Breast epithelium (tissue), 3 donors: Measurements from ENCODE around the gene SNAPC4.

Source experiments
- POLR2AphosphoS5 ChIP-seq, 3 donors: sonication (generic); formaldehyde crosslinking; IDR thresholded peaks; one replicate each; pipeline ENCODE4 v1.6.1; 2017; ENCODE audit warnings: antibody characterized with exemption in 3 of 3
- TF ChIP-seq, protein P1 (sequence below), 3 donors: fragments of 450-650 bp; IDR thresholded peaks; one replicate each; pipeline ENCODE4 v1.5.1; 2016 to 2017; ENCODE audit warnings: antibody characterized with exemption in 3 of 3, mild to moderate bottlenecking in 3 of 3, moderate library complexity in 3 of 3

DNA sequence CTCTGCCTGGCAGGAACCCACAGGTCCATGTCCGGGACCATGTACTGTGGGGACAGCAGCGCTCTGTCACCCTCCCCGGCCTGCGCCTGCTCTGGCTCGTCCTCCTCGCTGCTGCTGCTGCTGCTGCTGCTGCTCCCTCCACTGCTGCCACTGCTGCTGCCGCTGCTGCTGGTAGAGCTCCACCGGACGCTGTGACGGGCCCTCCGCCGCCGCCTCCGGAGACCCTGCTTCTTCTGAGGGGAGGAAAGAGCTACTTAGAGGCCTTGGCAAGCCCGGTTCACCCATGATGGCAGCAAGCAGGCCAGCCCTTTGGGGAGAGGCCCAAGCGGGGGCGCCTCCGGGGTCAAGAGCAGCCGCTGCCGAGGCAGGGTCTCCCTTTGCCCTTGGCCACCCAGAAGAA, 16.5 kb downstream of the SNAPC4 start:
- TF ChIP-seq POLR2AphosphoS5 (IDR thresholded peaks at IDR 0.05), result no peak
- TF ChIP-seq, protein P1, sequence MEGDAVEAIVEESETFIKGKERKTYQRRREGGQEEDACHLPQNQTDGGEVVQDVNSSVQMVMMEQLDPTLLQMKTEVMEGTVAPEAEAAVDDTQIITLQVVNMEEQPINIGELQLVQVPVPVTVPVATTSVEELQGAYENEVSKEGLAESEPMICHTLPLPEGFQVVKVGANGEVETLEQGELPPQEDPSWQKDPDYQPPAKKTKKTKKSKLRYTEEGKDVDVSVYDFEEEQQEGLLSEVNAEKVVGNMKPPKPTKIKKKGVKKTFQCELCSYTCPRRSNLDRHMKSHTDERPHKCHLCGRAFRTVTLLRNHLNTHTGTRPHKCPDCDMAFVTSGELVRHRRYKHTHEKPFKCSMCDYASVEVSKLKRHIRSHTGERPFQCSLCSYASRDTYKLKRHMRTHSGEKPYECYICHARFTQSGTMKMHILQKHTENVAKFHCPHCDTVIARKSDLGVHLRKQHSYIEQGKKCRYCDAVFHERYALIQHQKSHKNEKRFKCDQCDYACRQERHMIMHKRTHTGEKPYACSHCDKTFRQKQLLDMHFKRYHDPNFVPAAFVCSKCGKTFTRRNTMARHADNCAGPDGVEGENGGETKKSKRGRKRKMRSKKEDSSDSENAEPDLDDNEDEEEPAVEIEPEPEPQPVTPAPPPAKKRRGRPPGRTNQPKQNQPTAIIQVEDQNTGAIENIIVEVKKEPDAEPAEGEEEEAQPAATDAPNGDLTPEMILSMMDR (IDR thresholded peaks at IDR 0.05), result no peak
